ENCODE data around the gene CCDC57. TPM values are rescaled to one million over a fixed set of nuclear protein-coding genes. Genes with fewer than 3 reads are reported as not detected.
A peak's percentile ranks its signal among the peaks of the same experiment; 100 is the strongest.

CCDC57 gene
- total and polyA plus RNA-seq, 2 of the 8 experiments (the other 6 are each of a cell fraction or from before 2014, with no cell fraction given), result 8.4 to 12.9 TPM

- Histone ChIP-seq H3K23me2 (ENCODE audit: low read depth, low read length) (peaks cover 2% of the 10 kb centered on the region; the same call in 1 of the 2 replicates), H3K79me2 (ENCODE audit: control insufficient read depth in 1 of 2, insufficient read depth in 2 of 2, low read length in 2 of 2) (no peaks in the 10 kb centered on the region), H4K8ac (ENCODE audit: extremely low read depth, insufficient read depth, low read length) (0 out of 2 replicates have a peak overlapping the region, but pooled peaks have one; percentile 65), H3K4me3 (ENCODE audit: extremely low read depth in 1 of 4, insufficient read depth in 2 of 4, low read depth in 3 of 4, low read length in 4 of 4) (no peak overlapping the region), H3K23ac (ENCODE audit: insufficient read length) (no peak overlapping the region), H3K56ac (replicated peaks; ENCODE audit: insufficient read length, low read depth, low read length) (no peak overlapping the region), H3K4ac (replicated peaks; ENCODE audit: insufficient read length, low read depth, low read length) (no peak overlapping the region), H3K4me2 (ENCODE audit: insufficient read depth in 1 of 2, low read depth in 2 of 2, low read length in 2 of 2) (0 out of 4 replicates have a peak overlapping the region, but pooled peaks of 1 of the 2 experiments have one; percentile 8), H2BK15ac (ENCODE audit: low read length) (no peak overlapping the region), H3K79me1 (ENCODE audit: low read depth, low read length) (no peaks in the 10 kb centered on the region; the same call in 1 of the 2 replicates), H4K91ac (replicated peaks; ENCODE audit: insufficient read length, low read length) (peak overlapping the region; percentile 40), H2BK20ac (ENCODE audit: low read length) (no peak overlapping the region), H4K5ac (ENCODE audit: insufficient read length, low read depth, low read length) (no peak overlapping the region), H2AK5ac (ENCODE audit: low read depth, low read length) (no peak overlapping the region; the same call in 1 of the 2 replicates), H3K9me3 (ENCODE audit: insufficient read depth in 2 of 2, low read depth in 1 of 2, low read length in 1 of 2) (no peaks in the 10 kb centered on the region), H3K27me3 (replicated peaks in 1 of 4; ENCODE audit: control insufficient read depth in 3 of 4, extremely low read depth in 1 of 4, insufficient read depth in 3 of 4, low read length in 3 of 4) (peaks cover 0 to 16% (median 10%) of the 10 kb centered on the region in 4 experiments; a peak in 4 of 7 replicates), H2AFZ (ENCODE audit: low read length) (no peak overlapping the region), H2BK12ac (ENCODE audit: low read depth, low read length) (peak overlapping the region; percentile 39; the same call in 1 of the 2 replicates), H3K27ac (ENCODE audit: low read depth, low read length) (no peak overlapping the region), H3K9ac (replicated peaks in 1 of 4; ENCODE audit: extremely low read depth in 1 of 4, low read depth in 3 of 4, low read length in 3 of 4) (no peak overlapping the region), H3K4me1 (replicated peaks in 1 of 4; ENCODE audit: control insufficient read depth in 3 of 4, insufficient read depth in 4 of 4, low read length in 3 of 4) (peaks cover 0 to 10% (median 5%) of the 10 kb centered on the region in 4 experiments; a peak in 5 of 7 replicates), H4K20me1 (replicated peaks in 1 of 2; ENCODE audit: control insufficient read depth in 1 of 2, insufficient read depth in 2 of 2, low read length in 2 of 2) (peaks cover 8 to 19% of the 10 kb centered on the region in 2 experiments), H2BK120ac (replicated peaks; ENCODE audit: low read depth, low read length) (no peak overlapping the region), H3K36me3 (ENCODE audit: control insufficient read depth in 2 of 4, insufficient read depth in 4 of 4, low read length in 3 of 4) (peaks cover 0 to 10% (median 0%) of the 10 kb centered on the region in 4 experiments; a peak in 2 of 8 replicates), H2BK5ac (ENCODE audit: low read depth, low read length) (peak overlapping the region; percentile 30; the same call in 1 of the 2 replicates), H3K18ac (ENCODE audit: extremely low read depth, low read length) (no peak overlapping the region; the same call in 1 of the 2 replicates), H3K14ac (ENCODE audit: insufficient read length) (no peak overlapping the region)
- FAIRE-seq (no peak), DNase-seq (ENCODE audit: low read depth in 1 of 2, low spot score in 2 of 2) (peak in 1 of 2 experiments; percentile 91)
- ChIA-PET POLR2A (ENCODE audit: partially characterized antibody) (interaction anchor here (0.6 to 3.1 kb wide), 12 partner anchors 10 to 256 kb away, joined by 3 to 10 read pairs (median 4); partner anchors contain the start of gene CD7), CTCF (ENCODE audit: partially characterized antibody) (interaction anchor here (0.6 to 2.9 kb wide), 28 partner anchors 8 to 1952 kb away, joined by 3 to 10 read pairs (median 4); partner anchors contain the start of gene CD7)
- 50% methylated on average over 17 of the region's 44 CpGs; no CpG with 5 or more reads in 1 of the 2 experiments for WGBS, 2 experiments (ENCODE audit: extremely low coverage in 1 of 2, insufficient coverage in 1 of 2, insufficient read length in 1 of 2, insufficient replicate concordance in 2 of 2, low coverage in 1 of 2, low lambda C conversion rate in 2 of 2, missing lambda C conversion rate in 1 of 2)
- no peak for TF ChIP-seq ZNF274 (IDR thresholded peaks at IDR 0.05; ENCODE audit: borderline replicate concordance, extremely low read depth, low read length)
- peak; percentile 44; the same call in 1 of the 2 replicates for TF ChIP-seq MAX (IDR thresholded peaks at IDR 0.05)
- TF ChIP-seq GABPA (IDR thresholded peaks at IDR 0.05; ENCODE audit: borderline replicate concordance, insufficient read depth, low read length), result peak; percentile 78
- TF ChIP-seq EZH2 (IDR thresholded peaks at IDR 0.05; ENCODE audit: low read depth, low read length, severe bottlenecking), result no peak
- no peak for TF ChIP-seq TBP (IDR thresholded peaks at IDR 0.05; ENCODE audit: low read depth, low read length)
- no peak for TF ChIP-seq CBX5 (IDR thresholded peaks at IDR 0.05; ENCODE audit: low read depth, low read length)
- TF ChIP-seq HDAC2 (IDR thresholded peaks at IDR 0.05; ENCODE audit: borderline replicate concordance in 1 of 2, low read depth in 2 of 2, low read length in 2 of 2), result 0 out of 4 replicates have a peak, but pooled peaks of 1 of the 2 experiments have one; percentile 59
- TF ChIP-seq BCL11A (IDR thresholded peaks at IDR 0.05; ENCODE audit: low read depth in 2 of 2, low read length in 2 of 2), result no peak
- TF ChIP-seq TCF12 (IDR thresholded peaks at IDR 0.05; ENCODE audit: low read depth, low read length), result no peak
Observed at GRCh38 chr17:82236142-82236971, 23.7 kb upstream of the CCDC57 start.
